Stimulated activated CD8-positive, alpha-beta memory T cell treated with anti-CD3 and anti-CD28 coated beads, Interleukin-2, amount 100 ng/mL, for 48 hours (primary cell): ENCODE results near the gene ACKR3.

Source experiments
- DNase-seq, 2 donors: peaks; one replicate each; pipeline ENCODE4 v3.0.0-alpha.2; 2020; ENCODE audit warnings: low read depth in 2 of 2

Gene ACKR3

DNA sequence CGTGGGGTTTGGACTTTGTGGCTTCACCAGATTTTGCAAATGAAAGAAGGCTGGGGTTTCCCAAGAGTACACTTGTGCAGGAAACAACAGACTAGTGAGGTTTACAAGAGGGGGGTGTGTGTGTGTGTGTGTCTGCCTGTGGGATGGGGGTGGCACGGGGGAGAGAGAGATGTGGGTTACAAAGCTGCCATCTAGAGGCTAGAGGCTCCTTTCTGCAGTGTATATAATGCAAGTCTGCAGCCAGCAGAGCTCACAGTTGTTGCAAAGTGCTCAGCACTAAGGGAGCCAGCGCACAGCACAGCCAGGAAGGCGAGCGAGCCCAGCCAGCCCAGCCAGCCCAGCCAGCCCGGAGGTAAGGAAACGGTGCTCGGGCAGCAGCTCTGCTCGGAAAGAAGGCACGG is at the start of gene ACKR3:
ACKR3 (plus strand) TSS at position 253 of the 401 bp plus-strand sequence. CDS start 10,641 bp downstream, outside the sequence.
- peak in 1 of 2 donors; percentile 44 for DNase-seq

DNA sequence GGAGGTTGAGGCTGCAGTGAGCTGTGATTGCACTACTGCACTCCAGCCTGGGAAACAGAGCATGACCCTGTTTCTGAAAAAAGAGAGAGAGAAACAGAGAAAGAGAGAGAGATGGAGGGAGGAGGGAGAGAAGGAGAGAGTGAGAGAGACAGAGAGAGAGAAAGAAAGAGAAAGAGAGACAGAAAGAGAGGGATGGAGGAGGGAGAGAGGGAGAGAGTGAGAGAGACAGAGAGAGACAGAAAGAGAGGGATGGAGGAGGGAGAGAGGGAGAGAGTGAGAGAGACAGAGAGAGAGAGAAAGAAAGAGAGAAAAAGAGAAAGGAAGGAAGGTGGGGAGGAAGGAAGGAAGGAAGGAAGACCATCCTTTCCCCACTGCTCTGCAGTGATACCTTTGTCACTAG is 48.1 kb upstream of the ACKR3 start:
- no peak for DNase-seq

DNA sequence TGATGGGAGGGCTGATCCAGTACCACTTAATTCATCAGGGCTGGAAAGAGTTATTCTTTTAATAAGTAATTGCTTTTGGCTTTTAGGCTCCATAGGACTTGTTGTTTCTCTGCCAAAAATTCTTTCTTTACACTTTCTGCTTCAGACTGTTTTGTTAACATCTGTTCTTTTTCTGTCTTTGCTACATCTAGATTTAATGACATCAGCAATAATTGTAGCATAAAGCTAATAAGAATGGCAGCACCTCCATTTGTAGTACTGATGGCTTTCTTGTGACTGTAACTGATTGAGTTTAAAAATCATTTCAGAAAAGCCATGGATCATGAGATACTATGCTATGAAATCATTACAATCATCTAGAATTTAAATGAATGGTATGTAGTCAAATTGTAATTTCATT is 46.4 kb upstream of the ACKR3 start:
- DNase-seq, result no peak

DNA sequence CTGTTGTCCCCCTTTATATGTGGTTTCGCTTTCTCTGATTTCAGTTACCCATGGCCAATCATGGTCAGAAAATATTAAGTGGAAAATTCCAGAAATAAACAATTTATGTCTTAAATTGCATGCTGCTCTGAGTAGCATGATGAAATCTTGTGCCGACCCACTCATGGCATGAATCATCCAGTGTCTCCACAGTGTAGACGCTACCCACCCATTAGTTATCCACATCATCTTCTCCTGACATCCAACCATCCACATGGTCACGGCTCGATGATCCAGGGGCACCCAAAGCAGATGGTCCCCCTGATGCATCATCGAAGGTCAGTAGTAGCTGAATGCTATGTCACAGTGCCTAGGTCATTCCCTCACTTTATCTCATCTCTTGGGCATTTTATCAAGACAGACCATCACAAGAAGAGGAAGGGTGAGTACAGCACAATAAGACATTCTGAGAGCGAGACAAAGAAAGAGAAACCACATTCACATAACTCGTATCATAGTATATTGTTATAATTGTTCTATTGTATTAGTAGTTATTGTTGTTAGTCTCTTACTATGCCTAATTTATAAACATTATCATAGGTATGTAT is 44.1 kb upstream of the ACKR3 start:
- no peak for DNase-seq

- no peak for DNase-seq
Measured at GRCh38 chr2:236526455-236527158, 43.0 kb upstream of the ACKR3 start.

DNA sequence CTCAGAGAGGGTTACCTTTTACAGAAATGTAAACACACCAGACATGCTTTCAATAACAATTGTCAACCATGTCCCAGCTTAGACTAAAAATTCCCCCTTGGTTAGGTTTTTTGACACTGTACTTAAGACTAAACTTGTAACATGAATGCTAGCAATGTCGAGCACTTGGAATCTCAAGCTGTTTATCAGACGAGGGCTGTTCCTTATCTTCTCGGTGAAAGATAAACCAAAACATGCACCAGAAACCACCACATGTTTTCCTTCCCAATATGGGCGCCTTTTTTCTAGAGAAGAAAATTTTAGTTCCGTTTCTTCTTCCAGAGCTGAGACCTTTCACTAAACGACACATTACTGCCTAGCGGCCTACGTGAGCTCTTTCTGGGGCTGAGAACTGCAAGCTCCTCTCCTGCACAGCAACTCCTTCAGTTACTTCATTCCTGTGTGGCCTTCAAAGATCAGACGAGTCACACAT is 42.4 kb upstream of the ACKR3 start:
- no peak for DNase-seq

DNA sequence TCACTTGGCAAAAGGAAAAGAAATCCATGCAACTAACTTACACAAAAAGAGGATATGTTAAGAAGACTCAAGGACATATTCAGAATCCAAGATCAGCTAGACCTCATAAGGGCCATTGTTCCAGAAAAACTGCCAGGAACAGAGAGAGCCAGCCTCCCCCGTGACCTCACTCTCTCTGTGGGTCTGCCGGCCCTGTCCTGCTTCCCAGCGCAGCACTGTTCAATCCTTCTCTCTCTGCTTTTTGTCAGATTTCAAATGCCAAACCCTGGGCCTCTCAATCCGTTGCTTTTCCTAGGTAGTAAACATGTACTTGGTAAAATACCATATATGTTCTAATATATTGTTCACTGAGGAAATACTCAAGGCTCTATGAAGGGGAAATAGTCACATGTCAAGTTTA is 40.0 kb upstream of the ACKR3 start:
- DNase-seq, result no peak

DNA sequence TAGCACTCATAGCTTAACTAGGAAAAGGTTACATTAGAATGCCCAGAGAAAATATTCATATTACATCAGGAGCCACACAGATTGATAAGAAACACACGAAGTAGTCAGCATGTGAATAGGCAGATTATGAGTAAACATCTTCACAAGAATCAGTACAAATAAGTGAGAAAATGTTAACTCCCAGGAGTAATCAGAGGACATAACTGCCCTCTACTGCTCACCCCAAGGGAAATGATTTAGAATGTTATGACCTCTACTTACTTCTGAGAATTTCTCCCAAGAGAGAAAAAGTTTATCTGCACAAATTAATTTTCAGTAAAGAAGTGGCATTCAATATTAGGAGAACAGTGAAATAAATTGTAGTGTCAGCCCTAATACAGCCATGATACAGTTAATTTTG is 39.1 kb upstream of the ACKR3 start:
- no peak for DNase-seq

- DNase-seq, result no peak
Measured at GRCh38 chr2:236531195-236531594, 38.4 kb upstream of the ACKR3 start.

- DNase-seq, result no peak
Measured at GRCh38 chr2:236531996-236532395, 37.6 kb upstream of the ACKR3 start.

DNA sequence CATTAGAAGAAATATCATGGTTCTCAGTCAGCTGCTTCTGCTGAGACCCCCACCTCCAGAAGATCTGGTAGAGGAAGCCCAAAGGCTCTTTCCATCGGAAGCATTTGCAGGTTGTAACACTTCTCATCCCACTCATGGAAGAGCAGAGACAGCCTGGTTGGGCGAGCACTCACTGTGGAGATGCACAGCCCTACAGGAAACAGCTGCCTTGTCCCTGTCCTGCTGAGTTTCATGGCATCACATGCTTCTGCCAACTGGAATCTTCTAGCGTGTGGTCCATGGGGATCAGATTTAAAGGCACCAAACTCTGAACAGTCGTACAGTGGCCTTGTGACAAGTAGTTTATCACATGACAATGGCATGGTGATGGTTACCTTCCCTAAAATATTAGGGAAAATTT is 36.3 kb upstream of the ACKR3 start:
- DNase-seq, result no peak

DNA sequence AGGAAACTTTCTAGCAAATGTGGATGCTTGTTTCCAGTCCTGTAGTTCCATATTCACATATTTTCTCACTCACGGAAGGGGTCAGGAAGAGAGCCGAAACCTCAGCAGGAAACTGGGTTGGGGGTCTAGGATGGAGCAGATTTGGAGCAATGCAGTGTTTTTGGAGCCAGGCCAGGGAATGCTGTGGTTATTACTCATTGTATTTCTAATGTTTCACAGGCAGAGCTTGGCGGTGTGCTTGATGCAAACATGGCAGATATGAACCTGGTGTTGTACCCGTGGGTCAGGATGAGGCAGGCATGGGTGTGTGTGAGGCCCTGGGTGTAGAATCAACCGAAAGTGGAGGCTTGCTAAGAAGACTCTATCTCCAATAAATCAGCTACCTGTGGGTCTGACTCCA is 34.6 kb upstream of the ACKR3 start:
- no peak for DNase-seq

GRCh38 chr2:236536727-236537398 is 32.8 kb upstream of the ACKR3 start:
- peak in 1 of 2 donors; percentile 28 for DNase-seq

DNA sequence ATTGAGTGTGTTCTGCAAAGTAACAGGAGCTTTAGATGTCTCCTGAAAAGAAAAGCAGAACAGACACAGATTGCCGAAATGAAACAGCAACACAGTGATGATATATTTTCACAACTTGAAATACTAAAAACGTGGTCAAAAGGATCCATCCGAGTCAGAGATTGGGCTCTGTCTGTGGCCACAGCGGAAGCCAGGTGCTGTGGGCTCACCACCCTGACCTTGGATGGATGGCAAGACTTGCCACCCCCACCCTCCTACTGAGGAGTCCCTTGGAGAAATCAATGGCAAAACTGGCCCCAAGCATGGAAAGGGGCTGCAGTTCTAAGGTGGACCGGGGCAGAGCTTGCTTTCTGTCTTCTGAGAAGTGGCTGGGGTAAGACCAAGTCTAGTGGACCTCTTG is 31.4 kb upstream of the ACKR3 start:
- no peak for DNase-seq

- no peak for DNase-seq
Measured at GRCh38 chr2:236541008-236541562, 28.5 kb upstream of the ACKR3 start.

GRCh38 chr2:236544362-236544761 is 25.3 kb upstream of the ACKR3 start:
- no peak for DNase-seq

GRCh38 chr2:236545248-236545658 is 24.4 kb upstream of the ACKR3 start:
- no peak for DNase-seq

- no peak for DNase-seq
Measured at GRCh38 chr2:236545814-236546480, 23.7 kb upstream of the ACKR3 start.

DNA sequence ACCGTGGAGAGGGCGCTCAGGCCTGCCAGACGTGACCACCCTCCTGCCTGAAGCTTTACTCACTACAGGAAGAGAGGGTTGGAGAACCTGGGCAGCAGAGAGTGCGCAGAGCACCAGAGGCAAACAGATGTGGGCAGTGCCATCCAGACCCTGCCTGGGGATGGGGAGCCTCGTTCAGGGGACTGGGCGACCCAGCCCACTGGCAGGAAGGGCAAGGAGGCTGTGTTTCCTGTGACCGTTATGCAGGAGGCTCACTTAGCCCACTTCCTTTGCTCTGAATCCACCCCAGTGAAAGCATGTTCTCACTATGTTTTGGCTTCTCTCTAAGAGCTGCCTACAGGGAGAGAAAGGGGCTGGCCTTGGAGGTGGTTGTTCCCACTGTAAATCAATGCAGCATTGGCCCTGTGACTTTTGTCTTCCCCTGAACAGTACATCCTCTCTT is 23.0 kb upstream of the ACKR3 start:
- no peak for DNase-seq

GRCh38 chr2:236547725-236548124 is 21.9 kb upstream of the ACKR3 start:
- DNase-seq, result no peak

- DNase-seq, result no peak
Measured at GRCh38 chr2:236548179-236548921, 21.3 kb upstream of the ACKR3 start.
